H1 (cell line): ENCODE results near the gene TM4SF20. TPM values are rescaled to one million over a fixed set of nuclear protein-coding genes. Genes with fewer than 3 reads are reported as not detected.
"Not testable (repeated sequence)": the region's sequence is repeated elsewhere in the genome, so short reads cannot be mapped to it uniquely, and the experiment has no call there.

ENCODE experiments used
- CTCF ChIA-PET: fragments of 300-600 bp; sonication (Branson Sonifier 250); formaldehyde crosslinking; loops from one replicate; lab custom pipeline; 2021; ENCODE audit not compliant: partially characterized antibody; lab: Charles Lee
- POLR2A ChIA-PET: fragments of 300-600 bp; sonication (Branson Sonifier 250); formaldehyde crosslinking; loops from one replicate; lab custom pipeline; 2021; ENCODE audit warnings: inconsistent platforms; ENCODE audit not compliant: partially characterized antibody; lab: Charles Lee
- DNase-seq, 2 experiments: peaks; one replicate each; pipeline versions ENCODE4 v3.0.0 to v3.0.0-alpha.2; 2010 to 2022; ENCODE audit warnings: low spot score in 2 of 2, low read depth in 1 of 2, mixed read lengths in 1 of 2
- FAIRE-seq: peaks from 2 replicates; lab custom pipeline; 2011; peaks lifted over from hg19 to GRCh38; lab: Jason Lieb, UNC
- H2AFZ ChIP-seq: 2 replicates; pipeline ENCODE4 v1.8.1; 2012; ENCODE audit warnings: low read length, inconsistent platforms
- H2AK5ac ChIP-seq: 2 replicates; pipeline ENCODE4 v1.6.1; 2013; ENCODE audit warnings: low read depth, low read length
- H2BK120ac ChIP-seq: replicated peaks from 2 replicates; pipeline ENCODE3; 2013; ENCODE audit warnings: low read depth, low read length, inconsistent platforms
- H2BK12ac ChIP-seq: 2 replicates; pipeline ENCODE4 v1.6.1; 2013; ENCODE audit warnings: low read depth, low read length
- H2BK15ac ChIP-seq: 2 replicates; pipeline ENCODE4 v1.6.1; 2013; ENCODE audit warnings: low read length
- H2BK20ac ChIP-seq: 2 replicates; pipeline ENCODE4 v1.6.1; 2013; ENCODE audit warnings: low read length
- H2BK5ac ChIP-seq: 2 replicates; pipeline ENCODE4 v1.6.1; 2013; ENCODE audit warnings: low read depth, low read length
- H3K14ac ChIP-seq: 2 replicates; pipeline ENCODE4 v1.6.1; 2013; ENCODE audit warnings: inconsistent platforms; ENCODE audit not compliant: insufficient read length
- H3K18ac ChIP-seq: 2 replicates; pipeline ENCODE4 v1.6.1; 2013; ENCODE audit warnings: low read length; ENCODE audit errors: extremely low read depth
- H3K23ac ChIP-seq: 2 replicates; pipeline ENCODE4 v1.6.1; 2013; ENCODE audit warnings: inconsistent platforms; ENCODE audit not compliant: insufficient read length
- H3K23me2 ChIP-seq: 2 replicates; pipeline ENCODE4 v1.6.1; 2013; ENCODE audit warnings: low read depth, low read length
- H3K27ac ChIP-seq: 2 replicates; pipeline ENCODE4 v1.6.1; 2011; ENCODE audit warnings: low read depth, low read length, inconsistent platforms
- H3K27me3 ChIP-seq, 4 experiments: replicated peaks in 1 of 4; 1 replicate in 1 of 4; 2 replicates in 3 of 4; pipeline versions ENCODE4 v1.6.1 to v1.8.1; 2011 to 2013; ENCODE audit warnings: low read length in 3 of 4, mild to moderate bottlenecking in 3 of 4, inconsistent platforms in 2 of 4, mixed read lengths in 2 of 4, moderate library complexity in 1 of 4; ENCODE audit not compliant: control insufficient read depth in 3 of 4, insufficient read depth in 3 of 4; ENCODE audit errors: extremely low read depth in 1 of 4
- H3K36me3 ChIP-seq, 4 experiments: 2 replicates each; pipeline versions ENCODE4 v1.6.1 to v1.8.1; 2011 to 2013; ENCODE audit warnings: mild to moderate bottlenecking in 4 of 4, low read length in 3 of 4, moderate library complexity in 2 of 4, control low read depth in 1 of 4, inconsistent platforms in 1 of 4; ENCODE audit not compliant: insufficient read depth in 4 of 4, control insufficient read depth in 2 of 4
- H3K4ac ChIP-seq: replicated peaks from 2 replicates; pipeline ENCODE3; 2013; ENCODE audit warnings: low read length, low read depth, mixed read lengths, inconsistent platforms; ENCODE audit not compliant: insufficient read length
- H3K4me1 ChIP-seq, 4 experiments: replicated peaks in 1 of 4; 1 replicate in 1 of 4; 2 replicates in 3 of 4; pipeline versions ENCODE4 v1.6.1 to v1.8.1; 2011 to 2013; ENCODE audit warnings: low read length in 3 of 4, inconsistent platforms in 2 of 4, mixed read lengths in 1 of 4; ENCODE audit not compliant: insufficient read depth in 4 of 4, control insufficient read depth in 3 of 4
- H3K4me2 ChIP-seq, 2 experiments: 2 replicates each; pipeline versions ENCODE4 v1.6.1 to v1.8.1; 2011 to 2013; ENCODE audit warnings: low read depth in 2 of 2, low read length in 2 of 2, control low read depth in 1 of 2, inconsistent platforms in 1 of 2, mild to moderate bottlenecking in 1 of 2; ENCODE audit not compliant: insufficient read depth in 1 of 2
- H3K4me3 ChIP-seq, 4 experiments: fragments of 200-600, 300-600 bp in 1 of 4; sonication (generic), shearing (Covaris generic), sonication (Bioruptor Twin) in 1 of 4; 2 replicates each; pipeline versions ENCODE4 v1.5.1 to v1.8.1; 2011 to 2016; ENCODE audit warnings: low read length in 4 of 4, low read depth in 3 of 4, control low read depth in 2 of 4, inconsistent platforms in 2 of 4, mild to moderate bottlenecking in 2 of 4, mixed read lengths in 1 of 4, moderate library complexity in 1 of 4; ENCODE audit not compliant: insufficient read depth in 2 of 4; ENCODE audit errors: extremely low read depth in 1 of 4
- H3K56ac ChIP-seq: replicated peaks from 2 replicates; pipeline ENCODE3; 2013; ENCODE audit warnings: low read depth, mild to moderate bottlenecking, mixed read lengths, low read length, inconsistent platforms; ENCODE audit not compliant: insufficient read length
- H3K79me1 ChIP-seq: 2 replicates; pipeline ENCODE4 v1.6.1; 2013; ENCODE audit warnings: low read depth, low read length, control low read depth
- H3K79me2 ChIP-seq, 2 experiments: 2 replicates each; pipeline versions ENCODE4 v1.6.1 to v1.8.1; 2012 to 2013; ENCODE audit warnings: low read length in 2 of 2, mild to moderate bottlenecking in 2 of 2, inconsistent platforms in 1 of 2; ENCODE audit not compliant: insufficient read depth in 2 of 2, control insufficient read depth in 1 of 2
- H3K9ac ChIP-seq, 4 experiments: replicated peaks in 1 of 4; 1 replicate in 1 of 4; 2 replicates in 3 of 4; pipeline versions ENCODE4 v1.6.1 to v1.8.1; 2011 to 2013; ENCODE audit warnings: low read depth in 3 of 4, low read length in 3 of 4, control low read depth in 2 of 4, mild to moderate bottlenecking in 2 of 4, moderate library complexity in 2 of 4, inconsistent platforms in 1 of 4; ENCODE audit errors: extremely low read depth in 1 of 4
- H3K9me3 ChIP-seq, 2 experiments: 2 replicates each; pipeline versions ENCODE4 v1.6.1 to v1.8.1; 2012 to 2013; ENCODE audit warnings: mild to moderate bottlenecking in 2 of 2, moderate library complexity in 2 of 2, control low read depth in 1 of 2, inconsistent platforms in 1 of 2, low read depth in 1 of 2, low read length in 1 of 2, mixed read lengths in 1 of 2; ENCODE audit not compliant: insufficient read depth in 2 of 2
- H4K20me1 ChIP-seq, 2 experiments: replicated peaks in 1 of 2; 2 replicates each; pipeline versions ENCODE3 to v1.8.1; 2011 to 2013; ENCODE audit warnings: inconsistent platforms in 2 of 2, low read length in 2 of 2, mild to moderate bottlenecking in 1 of 2; ENCODE audit not compliant: insufficient read depth in 2 of 2, control insufficient read depth in 1 of 2
- H4K5ac ChIP-seq: 2 replicates; pipeline ENCODE4 v1.6.1; 2013; ENCODE audit warnings: low read length, low read depth, mixed read lengths, inconsistent platforms; ENCODE audit not compliant: insufficient read length
- H4K8ac ChIP-seq: 2 replicates; pipeline ENCODE4 v1.8.0; 2013; ENCODE audit warnings: mild to moderate bottlenecking, moderate library complexity, low read length, inconsistent platforms; ENCODE audit not compliant: insufficient read depth; ENCODE audit errors: extremely low read depth
- H4K91ac ChIP-seq: replicated peaks from 2 replicates; pipeline ENCODE3; 2013; ENCODE audit warnings: low read length, mixed read lengths, inconsistent platforms; ENCODE audit not compliant: insufficient read length
- WGBS, 2 experiments: shearing (Covaris generic) in 1 of 2; methylation state at CpG; one replicate each; pipeline versions ENCODE4 v1.1.6 to v1.1.7; 2013 to 2015; ENCODE audit warnings: low lambda C conversion rate in 2 of 2, mixed read lengths in 2 of 2, inconsistent platforms in 1 of 2, low coverage in 1 of 2, missing lambda C conversion rate in 1 of 2; ENCODE audit not compliant: insufficient replicate concordance in 2 of 2, insufficient coverage in 1 of 2, insufficient read length in 1 of 2; ENCODE audit errors: extremely low coverage in 1 of 2, missing lambda C conversion rate in 1 of 2; 5-methylcytosine and 5-hydroxymethylcytosine counted together
- polyA plus RNA-seq, 7 experiments: library from polyadenylated mRNA; depleted of rRNA in 3 of 7; stranded (reverse) in 5 of 7; unstranded in 2 of 7; fragments of >200 nt in 5 of 7; fragments of 200-250 nt in 2 of 7; gene quantifications; 1 replicate in 5 of 7; 2 replicates in 1 of 7; 4 replicates in 1 of 7; pipeline versions ENCODE4 v1.2.1 to v1.2.3, GENCODE V29; 2011 to 2013; ENCODE audit warnings: missing spikeins in 2 of 7, mixed read lengths in 2 of 7
- total RNA-seq: library from RNA; stranded (reverse); fragmentation: NEBNext Ultra II Directional; extraction: Animal tissue kit (Norgen Biotek cat#: 25700); gene quantifications from 2 replicates; pipeline ENCODE4 v1.2.1, GENCODE V29; 2021

The TM4SF20 gene
- total and polyA plus RNA-seq, 2 of the 8 experiments (the other 6 are each of a cell fraction or from before 2014, with no cell fraction given) = not detected

- H4K8ac ChIP-seq, H3K36me3 ChIP-seq, H3K4me1 ChIP-seq, FAIRE-seq, H3K18ac ChIP-seq, DNase-seq, H4K91ac ChIP-seq, H3K27ac ChIP-seq, H3K79me2 ChIP-seq, POLR2A ChIA-PET, H3K4me2 ChIP-seq, H2BK20ac ChIP-seq, H3K14ac ChIP-seq, H4K5ac ChIP-seq, H4K20me1 ChIP-seq, H2AK5ac ChIP-seq, H2BK15ac ChIP-seq, H2BK120ac ChIP-seq, H3K4me3 ChIP-seq, H2BK12ac ChIP-seq, H3K23me2 ChIP-seq, H3K9me3 ChIP-seq, H2BK5ac ChIP-seq, H3K79me1 ChIP-seq, H3K27me3 ChIP-seq, H3K56ac ChIP-seq, H3K4ac ChIP-seq, H3K9ac ChIP-seq, H2AFZ ChIP-seq, H3K23ac ChIP-seq: not testable (repeated sequence)
- 91% methylated on average over 6 of the region's 7 CpGs; no CpG with 5 or more reads in 1 of the 2 experiments for WGBS, 2 experiments
- CTCF ChIA-PET = interaction anchor here (1.2 to 3.2 kb wide), 4 partner anchors 8 to 338 kb away, joined by 3 to 24 read pairs (median 6); partner anchors contain the start of gene TM4SF20
Measured at GRCh38 chr2:227387583-227387982, 8.5 kb upstream of the TM4SF20 start, which contains the start of gene SCYGR1. SCYGR1 (minus strand) TSS chr2:227387949; CDS start chr2:227387949, 0 bp downstream.
